ENCODE data around the gene IL23R. TPM values are rescaled to one million over a fixed set of nuclear protein-coding genes. Genes with fewer than 3 reads are reported as not detected.

Gene IL23R
- polyA plus RNA-seq, 5 donors = 0.06 to 0.19 (median 0.08) TPM; not detected in 1

GRCh38 chr1:67149179-67149770, 17.0 kb upstream of the IL23R start:
- peak; percentile 38 to 59 for DNase-seq

- DNase-seq = no peak
These were observed 15.3 kb upstream of the IL23R start for GRCh38 chr1:67150931-67151330.

GRCh38 chr1:67158401-67158800, 7.9 kb upstream of the IL23R start:
- no peak for DNase-seq

- no peak for DNase-seq
These were observed 7.0 kb upstream of the IL23R start for GRCh38 chr1:67159233-67159632.

GRCh38 chr1:67162954-67163353, 3.3 kb upstream of the IL23R start:
- DNase-seq = no peak

GRCh38 chr1:67165468-67166041, 699 bp upstream of the IL23R start:
- DNase-seq = no peak

GRCh38 chr1:67169496-67169895, 3.2 kb downstream of the IL23R start:
- DNase-seq = no peak

GRCh38 chr1:67169932-67170331, 3.7 kb downstream of the IL23R start:
- no peak for DNase-seq

GRCh38 chr1:67170751-67171573, 4.7 kb downstream of the IL23R start:
- no peak for DNase-seq

GRCh38 chr1:67171574-67171955, 5.3 kb downstream of the IL23R start:
- no peak for DNase-seq

- no peak for DNase-seq
These were observed 5.7 kb downstream of the IL23R start for GRCh38 chr1:67171978-67172377.

- no peak for DNase-seq
These were observed 7.7 kb downstream of the IL23R start for GRCh38 chr1:67173988-67174387.

- DNase-seq = no peak
These were observed 8.5 kb downstream of the IL23R start for GRCh38 chr1:67174716-67175284.

- DNase-seq = no peak
These were observed 9.4 kb downstream of the IL23R start for GRCh38 chr1:67175530-67176087.

- no peak for DNase-seq
These were observed 18.7 kb downstream of the IL23R start for GRCh38 chr1:67184838-67185421.

- no peak for DNase-seq
These were observed 21.9 kb downstream of the IL23R start for GRCh38 chr1:67188137-67188536.

- DNase-seq = no peak
These were observed 23.7 kb downstream of the IL23R start for GRCh38 chr1:67189953-67190352.

GRCh38 chr1:67190410-67190809, 24.2 kb downstream of the IL23R start:
- DNase-seq = no peak

- DNase-seq = no peak
These were observed 24.7 kb downstream of the IL23R start for GRCh38 chr1:67190942-67191341.

- DNase-seq = no peak
These were observed 25.6 kb downstream of the IL23R start for GRCh38 chr1:67191668-67192520.

GRCh38 chr1:67192902-67193301, 26.6 kb downstream of the IL23R start:
- DNase-seq = no peak

Data from right lung (tissue), 5 donors.